SK-N-SH treated with all-trans-retinoic acid at 6 μM for 48 hours (cell line): ENCODE measurements around the gene KCNG1.
"Not testable (repeated sequence)": the region's sequence is repeated elsewhere in the genome, so short reads cannot be mapped to it uniquely, and the experiment has no call there.

Experiments
- ATAC-seq: fragments of 200-7000 bp; cut with Tn5 transposase; 3 replicates; pipeline ENCODE4 v1.9.1; 2020; ENCODE audit warnings: mild to moderate bottlenecking, moderate library complexity
- ARNTL ChIP-seq: fragments of 450-650 bp; formaldehyde crosslinking; IDR thresholded peaks from 2 replicates; pipeline ENCODE4 v1.5.0; 2020; ENCODE audit warnings: low read depth, mild to moderate bottlenecking, moderate library complexity, borderline replicate concordance
- CSDC2 ChIP-seq: fragments of 250-450 bp; sonication (Bioruptor Pico); IDR thresholded peaks from 2 replicates; pipeline ENCODE4 v1.5.0; 2020; ENCODE audit warnings: mild to moderate bottlenecking, moderate library complexity
- CSRNP3 ChIP-seq: fragments of 250-450 bp; sonication (Bioruptor Pico); IDR thresholded peaks from 2 replicates; pipeline ENCODE4 v1.5.1; 2021; ENCODE audit warnings: mild to moderate bottlenecking, moderate library complexity
- ESRRG ChIP-seq: fragments of 250-450 bp; sonication (Bioruptor Pico); IDR thresholded peaks from 2 replicates; pipeline ENCODE4 v1.6.1; 2021; ENCODE audit warnings: mild to moderate bottlenecking
- GLIS3 ChIP-seq: fragments of 250-450 bp; sonication (Bioruptor Pico); IDR thresholded peaks from 2 replicates; pipeline ENCODE4 v1.5.0; 2020; ENCODE audit warnings: mild to moderate bottlenecking, moderate library complexity
- ISL1 ChIP-seq: fragments of 250-450 bp; sonication (Bioruptor Pico); IDR thresholded peaks from 2 replicates; pipeline ENCODE4 v2.1.2; 2022; ENCODE audit warnings: mild to moderate bottlenecking, moderate library complexity
- RARB ChIP-seq: fragments of 250-450 bp; sonication (Bioruptor Pico); IDR thresholded peaks from 2 replicates; pipeline ENCODE4 v1.8.0; 2021; ENCODE audit warnings: mild to moderate bottlenecking, moderate library complexity
- TOX ChIP-seq: fragments of 250-450 bp; sonication (Bioruptor Pico); IDR thresholded peaks from 2 replicates; pipeline ENCODE4 v1.8.0; 2021; ENCODE audit warnings: mild to moderate bottlenecking, moderate library complexity, borderline replicate concordance
- ZC3H10 ChIP-seq: fragments of 250-450 bp; sonication (Bioruptor Pico); IDR thresholded peaks from 2 replicates; pipeline ENCODE4 v1.5.1; 2021; ENCODE audit warnings: mild to moderate bottlenecking, moderate library complexity
- ZFP3 ChIP-seq: fragments of 250-450 bp; sonication (Bioruptor Pico); IDR thresholded peaks from 2 replicates; pipeline ENCODE4 v1.5.0; 2020; ENCODE audit warnings: mild to moderate bottlenecking, moderate library complexity
- ZFP30 ChIP-seq: fragments of 450-650 bp; formaldehyde crosslinking; IDR thresholded peaks from 2 replicates; pipeline ENCODE4 v1.5.0; 2022; ENCODE audit warnings: mild to moderate bottlenecking, moderate library complexity
- ZNF70 ChIP-seq: fragments of 450-650 bp; formaldehyde crosslinking; IDR thresholded peaks from 2 replicates; pipeline ENCODE4 v1.5.0; 2020; ENCODE audit warnings: mild to moderate bottlenecking, moderate library complexity
- ZNF8 ChIP-seq: fragments of 450-650 bp; formaldehyde crosslinking; IDR thresholded peaks from 2 replicates; pipeline ENCODE4 v1.5.0; 2020; ENCODE audit warnings: mild to moderate bottlenecking, moderate library complexity
- TF ChIP-seq, protein P1 (sequence below): fragments of 250-450 bp; sonication (Bioruptor Pico); IDR thresholded peaks from 2 replicates; pipeline ENCODE4 v1.5.0; 2020; ENCODE audit warnings: mild to moderate bottlenecking, moderate library complexity
- TF ChIP-seq, protein P2 (sequence below): fragments of 250-450 bp; sonication (Bioruptor Pico); IDR thresholded peaks from 2 replicates; pipeline ENCODE4 v1.8.0; 2021; ENCODE audit warnings: low read depth, mild to moderate bottlenecking, moderate library complexity, borderline replicate concordance
- TF ChIP-seq, protein P3 (sequence below): fragments of 250-450 bp; sonication (Bioruptor Pico); IDR thresholded peaks from 2 replicates; pipeline ENCODE4 v1.8.0; 2020; ENCODE audit warnings: mild to moderate bottlenecking, moderate library complexity, borderline replicate concordance

The KCNG1 gene

GRCh38 chr20:51046021-51046985 is 23.4 kb upstream of the KCNG1 start (continued):
- no peak for TF ChIP-seq CSRNP3 (CRISPR knock-in tag)
- TF ChIP-seq ZNF8 (CRISPR knock-in tag): no peak
- TF ChIP-seq, protein P1, sequence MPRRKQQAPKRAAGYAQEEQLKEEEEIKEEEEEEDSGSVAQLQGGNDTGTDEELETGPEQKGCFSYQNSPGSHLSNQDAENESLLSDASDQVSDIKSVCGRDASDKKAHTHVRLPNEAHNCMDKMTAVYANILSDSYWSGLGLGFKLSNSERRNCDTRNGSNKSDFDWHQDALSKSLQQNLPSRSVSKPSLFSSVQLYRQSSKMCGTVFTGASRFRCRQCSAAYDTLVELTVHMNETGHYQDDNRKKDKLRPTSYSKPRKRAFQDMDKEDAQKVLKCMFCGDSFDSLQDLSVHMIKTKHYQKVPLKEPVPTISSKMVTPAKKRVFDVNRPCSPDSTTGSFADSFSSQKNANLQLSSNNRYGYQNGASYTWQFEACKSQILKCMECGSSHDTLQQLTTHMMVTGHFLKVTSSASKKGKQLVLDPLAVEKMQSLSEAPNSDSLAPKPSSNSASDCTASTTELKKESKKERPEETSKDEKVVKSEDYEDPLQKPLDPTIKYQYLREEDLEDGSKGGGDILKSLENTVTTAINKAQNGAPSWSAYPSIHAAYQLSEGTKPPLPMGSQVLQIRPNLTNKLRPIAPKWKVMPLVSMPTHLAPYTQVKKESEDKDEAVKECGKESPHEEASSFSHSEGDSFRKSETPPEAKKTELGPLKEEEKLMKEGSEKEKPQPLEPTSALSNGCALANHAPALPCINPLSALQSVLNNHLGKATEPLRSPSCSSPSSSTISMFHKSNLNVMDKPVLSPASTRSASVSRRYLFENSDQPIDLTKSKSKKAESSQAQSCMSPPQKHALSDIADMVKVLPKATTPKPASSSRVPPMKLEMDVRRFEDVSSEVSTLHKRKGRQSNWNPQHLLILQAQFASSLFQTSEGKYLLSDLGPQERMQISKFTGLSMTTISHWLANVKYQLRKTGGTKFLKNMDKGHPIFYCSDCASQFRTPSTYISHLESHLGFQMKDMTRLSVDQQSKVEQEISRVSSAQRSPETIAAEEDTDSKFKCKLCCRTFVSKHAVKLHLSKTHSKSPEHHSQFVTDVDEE (CRISPR knock-in tag): no peak
- TF ChIP-seq ESRRG (CRISPR knock-in tag): no peak

GRCh38 chr20:51045492-51045891 is 22.6 kb upstream of the KCNG1 start:
- ATAC-seq: not testable (repeated sequence)

- TF ChIP-seq CSDC2 (CRISPR knock-in tag) (no peak), ZFP30 (CRISPR knock-in tag) (no peak), RARB (no peak), CSRNP3 (CRISPR knock-in tag) (no peak), TOX (CRISPR knock-in tag) (no peak), GLIS3 (CRISPR knock-in tag) (no peak), ARNTL (CRISPR knock-in tag) (no peak), ZNF70 (CRISPR knock-in tag) (no peak), ZFP3 (CRISPR knock-in tag) (no peak), ZC3H10 (CRISPR knock-in tag) (no peak), ISL1 (no peak)
- TF ChIP-seq, protein P1 (CRISPR knock-in tag): no peak
- TF ChIP-seq, protein P2, sequence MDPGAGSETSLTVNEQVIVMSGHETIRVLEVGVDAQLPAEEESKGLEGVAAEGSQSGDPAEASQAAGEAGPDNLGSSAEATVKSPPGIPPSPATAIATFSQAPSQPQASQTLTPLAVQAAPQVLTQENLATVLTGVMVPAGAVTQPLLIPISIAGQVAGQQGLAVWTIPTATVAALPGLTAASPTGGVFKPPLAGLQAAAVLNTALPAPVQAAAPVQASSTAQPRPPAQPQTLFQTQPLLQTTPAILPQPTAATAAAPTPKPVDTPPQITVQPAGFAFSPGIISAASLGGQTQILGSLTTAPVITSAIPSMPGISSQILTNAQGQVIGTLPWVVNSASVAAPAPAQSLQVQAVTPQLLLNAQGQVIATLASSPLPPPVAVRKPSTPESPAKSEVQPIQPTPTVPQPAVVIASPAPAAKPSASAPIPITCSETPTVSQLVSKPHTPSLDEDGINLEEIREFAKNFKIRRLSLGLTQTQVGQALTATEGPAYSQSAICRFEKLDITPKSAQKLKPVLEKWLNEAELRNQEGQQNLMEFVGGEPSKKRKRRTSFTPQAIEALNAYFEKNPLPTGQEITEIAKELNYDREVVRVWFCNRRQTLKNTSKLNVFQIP (CRISPR knock-in tag): no peak
- TF ChIP-seq, protein P3, sequence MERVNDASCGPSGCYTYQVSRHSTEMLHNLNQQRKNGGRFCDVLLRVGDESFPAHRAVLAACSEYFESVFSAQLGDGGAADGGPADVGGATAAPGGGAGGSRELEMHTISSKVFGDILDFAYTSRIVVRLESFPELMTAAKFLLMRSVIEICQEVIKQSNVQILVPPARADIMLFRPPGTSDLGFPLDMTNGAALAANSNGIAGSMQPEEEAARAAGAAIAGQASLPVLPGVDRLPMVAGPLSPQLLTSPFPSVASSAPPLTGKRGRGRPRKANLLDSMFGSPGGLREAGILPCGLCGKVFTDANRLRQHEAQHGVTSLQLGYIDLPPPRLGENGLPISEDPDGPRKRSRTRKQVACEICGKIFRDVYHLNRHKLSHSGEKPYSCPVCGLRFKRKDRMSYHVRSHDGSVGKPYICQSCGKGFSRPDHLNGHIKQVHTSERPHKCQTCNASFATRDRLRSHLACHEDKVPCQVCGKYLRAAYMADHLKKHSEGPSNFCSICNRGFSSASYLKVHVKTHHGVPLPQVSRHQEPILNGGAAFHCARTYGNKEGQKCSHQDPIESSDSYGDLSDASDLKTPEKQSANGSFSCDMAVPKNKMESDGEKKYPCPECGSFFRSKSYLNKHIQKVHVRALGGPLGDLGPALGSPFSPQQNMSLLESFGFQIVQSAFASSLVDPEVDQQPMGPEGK (CRISPR knock-in tag): no peak
- TF ChIP-seq, all 23 proteins: peak for 0
- ATAC-seq: no peak
Observed at GRCh38 chr20:51044796-51045195, 21.9 kb upstream of the KCNG1 start.
